NCI-H524 treated with DMSO at 0.1 percent for 48 hours (cell line): ENCODE measurements around the gene NPRL2.

Experiments used
- DNase-seq: peaks from one replicate; lab custom pipeline; 2025; lab: John Stamatoyannopoulos, UW

NPRL2 gene

GRCh38 chr3:50350213-50350526 lies 405 bp downstream of the NPRL2 start:
- no peak for DNase-seq

- no peak for DNase-seq
Measured at GRCh38 chr3:50347187-50347813, 3.3 kb downstream of the NPRL2 start.

- no peak for DNase-seq
Measured at GRCh38 chr3:50345586-50346234, 4.9 kb downstream of the NPRL2 start, which contains the start of gene ZMYND10. Gene ZMYND10, minus strand, starts transcription at chr3:50345732. Its CDS starts 153 bp downstream, at chr3:50345579.

- DNase-seq, result no peak
Measured at GRCh38 chr3:50345008-50345407, 5.6 kb downstream of the NPRL2 start.

GRCh38 chr3:50342813-50343633 lies 7.6 kb downstream of the NPRL2 start:
- no peak for DNase-seq

GRCh38 chr3:50341996-50342650 lies 8.5 kb downstream of the NPRL2 start:
- no peak for DNase-seq

GRCh38 chr3:50341537-50341936 lies 9.0 kb downstream of the NPRL2 start:
- no peak for DNase-seq

- no peak for DNase-seq
Measured at GRCh38 chr3:50340448-50341329, 9.9 kb downstream of the NPRL2 start, which contains the start of gene RASSF1. Gene RASSF1, minus strand, starts transcription at chr3:50340836. Its CDS starts 31 bp downstream, at chr3:50340805.

GRCh38 chr3:50340147-50340447 lies 10.5 kb downstream of the NPRL2 start:
- no peak for DNase-seq

- no peak for DNase-seq
Measured at GRCh38 chr3:50339485-50340146, 11.0 kb downstream of the NPRL2 start.

- no peak for DNase-seq
Measured at GRCh38 chr3:50338965-50339364, 11.6 kb downstream of the NPRL2 start.

GRCh38 chr3:50337175-50337861 lies 13.3 kb downstream of the NPRL2 start:
- peak; percentile 90 for DNase-seq

GRCh38 chr3:50336452-50337174 lies 14.0 kb downstream of the NPRL2 start:
- DNase-seq, result no peak

GRCh38 chr3:50334339-50335075 lies 16.1 kb downstream of the NPRL2 start:
- DNase-seq, result no peak

GRCh38 chr3:50333744-50334328 lies 16.7 kb downstream of the NPRL2 start:
- no peak for DNase-seq

GRCh38 chr3:50331364-50331907 lies 19.1 kb downstream of the NPRL2 start:
- no peak for DNase-seq

GRCh38 chr3:50330330-50330729 lies 20.2 kb downstream of the NPRL2 start:
- DNase-seq, result no peak

GRCh38 chr3:50327943-50328691 lies 22.5 kb downstream of the NPRL2 start, which contains the start of gene TUSC2:
Gene TUSC2, minus strand, starts transcription at chr3:50328223. Its CDS starts 124 bp downstream, at chr3:50328099.
- peak; percentile 69 for DNase-seq
